ENCODE data around the gene MPP1.

Gene MPP1

DNA sequence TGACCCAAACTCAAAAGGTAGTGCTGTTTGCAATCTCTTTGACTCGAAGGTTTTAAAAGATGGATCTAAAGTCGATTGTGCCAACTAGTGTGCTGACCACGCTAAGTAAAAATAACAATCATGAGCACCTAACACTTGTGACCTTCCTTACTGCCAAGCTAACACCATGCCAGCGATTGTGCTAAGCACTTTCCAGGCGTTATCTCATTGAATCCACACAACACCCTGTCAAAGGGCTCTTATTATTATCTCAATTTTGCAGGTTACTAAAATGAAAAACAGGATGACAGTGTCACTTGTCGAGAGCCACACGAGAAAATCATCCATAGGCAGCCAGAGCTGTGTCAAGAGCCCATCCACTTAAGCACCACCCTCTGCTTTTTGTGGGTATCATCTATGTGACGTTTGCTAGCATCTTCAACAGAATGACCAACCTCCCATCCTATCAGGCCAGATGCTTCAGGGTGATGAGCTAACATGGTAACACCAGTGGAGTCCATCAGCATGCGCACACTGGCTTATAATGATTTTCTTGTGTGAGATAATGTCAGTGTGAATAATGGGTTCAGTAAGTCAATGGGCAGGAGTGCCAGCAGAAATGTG is 53.5 kb downstream of the MPP1 start:
- H3K4me1 ChIP-seq (ENCODE audit: control insufficient read depth, insufficient read depth, low read length), result no peaks in the 10 kb centered on the region
- no peaks in the 10 kb centered on the region for H3K36me3 ChIP-seq (ENCODE audit: control insufficient read depth in 2 of 2, insufficient read depth in 1 of 2, low read length in 2 of 2)
- no peak overlapping the region for H3K27ac ChIP-seq (ENCODE audit: extremely low read depth, low read depth, low read length)
- H3K4me3 ChIP-seq (ENCODE audit: low read depth, low read length), result no peak overlapping the region
- no peak for TF ChIP-seq ZBTB8A (tag by site-specific recombination; IDR thresholded peaks at IDR 0.05)
- TF ChIP-seq, protein P1, sequence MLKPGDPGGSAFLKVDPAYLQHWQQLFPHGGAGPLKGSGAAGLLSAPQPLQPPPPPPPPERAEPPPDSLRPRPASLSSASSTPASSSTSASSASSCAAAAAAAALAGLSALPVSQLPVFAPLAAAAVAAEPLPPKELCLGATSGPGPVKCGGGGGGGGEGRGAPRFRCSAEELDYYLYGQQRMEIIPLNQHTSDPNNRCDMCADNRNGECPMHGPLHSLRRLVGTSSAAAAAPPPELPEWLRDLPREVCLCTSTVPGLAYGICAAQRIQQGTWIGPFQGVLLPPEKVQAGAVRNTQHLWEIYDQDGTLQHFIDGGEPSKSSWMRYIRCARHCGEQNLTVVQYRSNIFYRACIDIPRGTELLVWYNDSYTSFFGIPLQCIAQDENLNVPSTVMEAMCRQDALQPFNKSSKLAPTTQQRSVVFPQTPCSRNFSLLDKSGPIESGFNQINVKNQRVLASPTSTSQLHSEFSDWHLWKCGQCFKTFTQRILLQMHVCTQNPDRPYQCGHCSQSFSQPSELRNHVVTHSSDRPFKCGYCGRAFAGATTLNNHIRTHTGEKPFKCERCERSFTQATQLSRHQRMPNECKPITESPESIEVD (tag by site-specific recombination; IDR thresholded peaks at IDR 0.05), result no peak
- TF ChIP-seq ZNF416 (tag by site-specific recombination; IDR thresholded peaks at IDR 0.05), result no peak
- TF ChIP-seq ZNF654 (tag by site-specific recombination; IDR thresholded peaks at IDR 0.05; ENCODE audit: low read depth), result no peak
- TF ChIP-seq, protein P2, sequence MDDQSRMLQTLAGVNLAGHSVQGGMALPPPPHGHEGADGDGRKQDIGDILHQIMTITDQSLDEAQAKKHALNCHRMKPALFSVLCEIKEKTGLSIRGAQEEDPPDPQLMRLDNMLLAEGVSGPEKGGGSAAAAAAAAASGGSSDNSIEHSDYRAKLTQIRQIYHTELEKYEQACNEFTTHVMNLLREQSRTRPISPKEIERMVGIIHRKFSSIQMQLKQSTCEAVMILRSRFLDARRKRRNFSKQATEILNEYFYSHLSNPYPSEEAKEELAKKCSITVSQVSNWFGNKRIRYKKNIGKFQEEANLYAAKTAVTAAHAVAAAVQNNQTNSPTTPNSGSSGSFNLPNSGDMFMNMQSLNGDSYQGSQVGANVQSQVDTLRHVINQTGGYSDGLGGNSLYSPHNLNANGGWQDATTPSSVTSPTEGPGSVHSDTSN (CRISPR knock-in tag; IDR thresholded peaks at IDR 0.05), result no peak
- no peak for TF ChIP-seq SALL2 (tag by site-specific recombination; IDR thresholded peaks at IDR 0.05; ENCODE audit: borderline replicate concordance)
- TF ChIP-seq, protein P3, sequence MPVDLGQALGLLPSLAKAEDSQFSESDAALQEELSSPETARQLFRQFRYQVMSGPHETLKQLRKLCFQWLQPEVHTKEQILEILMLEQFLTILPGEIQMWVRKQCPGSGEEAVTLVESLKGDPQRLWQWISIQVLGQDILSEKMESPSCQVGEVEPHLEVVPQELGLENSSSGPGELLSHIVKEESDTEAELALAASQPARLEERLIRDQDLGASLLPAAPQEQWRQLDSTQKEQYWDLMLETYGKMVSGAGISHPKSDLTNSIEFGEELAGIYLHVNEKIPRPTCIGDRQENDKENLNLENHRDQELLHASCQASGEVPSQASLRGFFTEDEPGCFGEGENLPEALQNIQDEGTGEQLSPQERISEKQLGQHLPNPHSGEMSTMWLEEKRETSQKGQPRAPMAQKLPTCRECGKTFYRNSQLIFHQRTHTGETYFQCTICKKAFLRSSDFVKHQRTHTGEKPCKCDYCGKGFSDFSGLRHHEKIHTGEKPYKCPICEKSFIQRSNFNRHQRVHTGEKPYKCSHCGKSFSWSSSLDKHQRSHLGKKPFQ (tag by site-specific recombination; IDR thresholded peaks at IDR 0.05), result no peak
- TF ChIP-seq, protein P4, sequence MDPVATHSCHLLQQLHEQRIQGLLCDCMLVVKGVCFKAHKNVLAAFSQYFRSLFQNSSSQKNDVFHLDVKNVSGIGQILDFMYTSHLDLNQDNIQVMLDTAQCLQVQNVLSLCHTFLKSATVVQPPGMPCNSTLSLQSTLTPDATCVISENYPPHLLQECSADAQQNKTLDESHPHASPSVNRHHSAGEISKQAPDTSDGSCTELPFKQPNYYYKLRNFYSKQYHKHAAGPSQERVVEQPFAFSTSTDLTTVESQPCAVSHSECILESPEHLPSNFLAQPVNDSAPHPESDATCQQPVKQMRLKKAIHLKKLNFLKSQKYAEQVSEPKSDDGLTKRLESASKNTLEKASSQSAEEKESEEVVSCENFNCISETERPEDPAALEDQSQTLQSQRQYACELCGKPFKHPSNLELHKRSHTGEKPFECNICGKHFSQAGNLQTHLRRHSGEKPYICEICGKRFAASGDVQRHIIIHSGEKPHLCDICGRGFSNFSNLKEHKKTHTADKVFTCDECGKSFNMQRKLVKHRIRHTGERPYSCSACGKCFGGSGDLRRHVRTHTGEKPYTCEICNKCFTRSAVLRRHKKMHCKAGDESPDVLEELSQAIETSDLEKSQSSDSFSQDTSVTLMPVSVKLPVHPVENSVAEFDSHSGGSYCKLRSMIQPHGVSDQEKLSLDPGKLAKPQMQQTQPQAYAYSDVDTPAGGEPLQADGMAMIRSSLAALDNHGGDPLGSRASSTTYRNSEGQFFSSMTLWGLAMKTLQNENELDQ (tag by site-specific recombination; IDR thresholded peaks at IDR 0.05; ENCODE audit: low read depth), result no peak
- TF ChIP-seq ZNF292 (tag by site-specific recombination; IDR thresholded peaks at IDR 0.05; ENCODE audit: borderline replicate concordance, low read depth), result no peak
- TF ChIP-seq, protein P5, sequence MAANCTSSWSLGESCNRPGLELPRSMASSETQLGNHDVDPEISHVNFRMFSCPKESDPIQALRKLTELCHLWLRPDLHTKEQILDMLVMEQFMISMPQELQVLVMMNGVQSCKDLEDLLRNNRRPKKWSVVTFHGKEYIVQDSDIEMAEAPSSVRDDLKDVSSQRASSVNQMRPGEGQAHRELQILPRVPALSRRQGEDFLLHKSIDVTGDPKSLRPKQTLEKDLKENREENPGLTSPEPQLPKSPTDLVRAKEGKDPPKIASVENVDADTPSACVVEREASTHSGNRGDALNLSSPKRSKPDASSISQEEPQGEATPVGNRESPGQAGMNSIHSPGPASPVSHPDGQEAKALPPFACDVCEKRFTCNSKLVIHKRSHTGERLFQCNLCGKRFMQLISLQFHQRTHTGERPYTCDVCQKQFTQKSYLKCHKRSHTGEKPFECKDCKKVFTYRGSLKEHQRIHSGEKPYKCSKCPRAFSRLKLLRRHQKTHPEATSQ (tag by site-specific recombination; IDR thresholded peaks at IDR 0.05), result no peak
- TF ChIP-seq ZNF19 (tag by site-specific recombination; IDR thresholded peaks at IDR 0.05; ENCODE audit: low read depth), result no peak
- no peak for TF ChIP-seq ZNF426 (tag by site-specific recombination; IDR thresholded peaks at IDR 0.05)
- TF ChIP-seq ZNF747 (tag by site-specific recombination; IDR thresholded peaks at IDR 0.05), result no peak
- TF ChIP-seq, protein P6, sequence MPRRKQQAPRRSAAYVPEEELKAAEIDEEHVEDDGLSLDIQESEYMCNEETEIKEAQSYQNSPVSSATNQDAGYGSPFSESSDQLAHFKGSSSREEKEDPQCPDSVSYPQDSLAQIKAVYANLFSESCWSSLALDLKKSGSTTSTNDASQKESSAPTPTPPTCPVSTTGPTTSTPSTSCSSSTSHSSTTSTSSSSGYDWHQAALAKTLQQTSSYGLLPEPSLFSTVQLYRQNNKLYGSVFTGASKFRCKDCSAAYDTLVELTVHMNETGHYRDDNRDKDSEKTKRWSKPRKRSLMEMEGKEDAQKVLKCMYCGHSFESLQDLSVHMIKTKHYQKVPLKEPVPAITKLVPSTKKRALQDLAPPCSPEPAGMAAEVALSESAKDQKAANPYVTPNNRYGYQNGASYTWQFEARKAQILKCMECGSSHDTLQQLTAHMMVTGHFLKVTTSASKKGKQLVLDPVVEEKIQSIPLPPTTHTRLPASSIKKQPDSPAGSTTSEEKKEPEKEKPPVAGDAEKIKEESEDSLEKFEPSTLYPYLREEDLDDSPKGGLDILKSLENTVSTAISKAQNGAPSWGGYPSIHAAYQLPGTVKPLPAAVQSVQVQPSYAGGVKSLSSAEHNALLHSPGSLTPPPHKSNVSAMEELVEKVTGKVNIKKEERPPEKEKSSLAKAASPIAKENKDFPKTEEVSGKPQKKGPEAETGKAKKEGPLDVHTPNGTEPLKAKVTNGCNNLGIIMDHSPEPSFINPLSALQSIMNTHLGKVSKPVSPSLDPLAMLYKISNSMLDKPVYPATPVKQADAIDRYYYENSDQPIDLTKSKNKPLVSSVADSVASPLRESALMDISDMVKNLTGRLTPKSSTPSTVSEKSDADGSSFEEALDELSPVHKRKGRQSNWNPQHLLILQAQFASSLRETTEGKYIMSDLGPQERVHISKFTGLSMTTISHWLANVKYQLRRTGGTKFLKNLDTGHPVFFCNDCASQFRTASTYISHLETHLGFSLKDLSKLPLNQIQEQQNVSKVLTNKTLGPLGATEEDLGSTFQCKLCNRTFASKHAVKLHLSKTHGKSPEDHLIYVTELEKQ (tag by site-specific recombination; IDR thresholded peaks at IDR 0.05; ENCODE audit: borderline replicate concordance), result no peak
- TF ChIP-seq, protein P7, sequence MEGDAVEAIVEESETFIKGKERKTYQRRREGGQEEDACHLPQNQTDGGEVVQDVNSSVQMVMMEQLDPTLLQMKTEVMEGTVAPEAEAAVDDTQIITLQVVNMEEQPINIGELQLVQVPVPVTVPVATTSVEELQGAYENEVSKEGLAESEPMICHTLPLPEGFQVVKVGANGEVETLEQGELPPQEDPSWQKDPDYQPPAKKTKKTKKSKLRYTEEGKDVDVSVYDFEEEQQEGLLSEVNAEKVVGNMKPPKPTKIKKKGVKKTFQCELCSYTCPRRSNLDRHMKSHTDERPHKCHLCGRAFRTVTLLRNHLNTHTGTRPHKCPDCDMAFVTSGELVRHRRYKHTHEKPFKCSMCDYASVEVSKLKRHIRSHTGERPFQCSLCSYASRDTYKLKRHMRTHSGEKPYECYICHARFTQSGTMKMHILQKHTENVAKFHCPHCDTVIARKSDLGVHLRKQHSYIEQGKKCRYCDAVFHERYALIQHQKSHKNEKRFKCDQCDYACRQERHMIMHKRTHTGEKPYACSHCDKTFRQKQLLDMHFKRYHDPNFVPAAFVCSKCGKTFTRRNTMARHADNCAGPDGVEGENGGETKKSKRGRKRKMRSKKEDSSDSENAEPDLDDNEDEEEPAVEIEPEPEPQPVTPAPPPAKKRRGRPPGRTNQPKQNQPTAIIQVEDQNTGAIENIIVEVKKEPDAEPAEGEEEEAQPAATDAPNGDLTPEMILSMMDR (tag by site-specific recombination; IDR thresholded peaks at IDR 0.05), result no peak
- TF ChIP-seq TRIM28 (IDR thresholded peaks at IDR 0.05; ENCODE audit: borderline replicate concordance, low read length), result no peak
- ChIA-PET POLR2A (interaction anchor here (4.2 kb wide), 1 partner anchor 11 kb away, joined by 22 read pairs; the partner anchor contains the start of gene DKC1), CTCF (interaction anchor here (1.1 kb wide), 1 partner anchor 90 kb away, joined by 4 read pairs; no protein-coding TSS in a partner anchor)
- H3K9me3 ChIP-seq (ENCODE audit: control insufficient read depth, insufficient read depth, low read depth, low read length), result no peaks in the 10 kb centered on the region
